Body of pancreas (tissue), 4 donors: ENCODE measurements around the gene HERPUD2.

Experiments used
- POLR2A ChIP-seq, 3 donors: fragments of 450-650 bp; IDR thresholded peaks; one replicate each; pipeline ENCODE4 v1.6.1; 2016; ENCODE audit warnings: antibody characterized with exemption in 3 of 3, mild to moderate bottlenecking in 2 of 3
- TF ChIP-seq, protein P1 (sequence below), 7 experiments: fragments of 450-650 bp in 4 of 7; fragments of 200-600 bp in 3 of 7; sonication (generic) in 3 of 7; IDR thresholded peaks; one replicate each; pipeline ENCODE4 v1.5.1; 2016 to 2019; ENCODE audit warnings: antibody characterized with exemption in 7 of 7

DNA sequence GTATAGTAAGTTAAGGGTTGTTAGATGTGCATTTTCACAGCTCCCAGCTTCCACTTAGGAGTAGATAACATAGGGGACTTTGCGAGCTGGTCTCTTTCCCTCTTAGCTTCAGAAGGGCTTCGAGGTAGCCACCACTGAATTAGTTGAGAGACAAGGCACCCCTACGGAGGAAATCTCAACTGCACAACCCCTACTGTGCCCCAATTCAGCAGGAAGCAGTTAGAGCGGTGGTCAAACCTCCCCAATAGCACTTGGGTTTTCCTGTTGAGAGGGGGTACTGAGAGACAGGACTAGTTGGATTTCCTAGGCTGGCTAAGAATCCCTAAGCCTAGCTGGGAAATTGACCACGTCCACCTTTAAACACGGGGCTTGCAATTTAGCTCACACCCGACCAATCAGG is 1.1 kb upstream of the HERPUD2 start:
- TF ChIP-seq, protein P1, sequence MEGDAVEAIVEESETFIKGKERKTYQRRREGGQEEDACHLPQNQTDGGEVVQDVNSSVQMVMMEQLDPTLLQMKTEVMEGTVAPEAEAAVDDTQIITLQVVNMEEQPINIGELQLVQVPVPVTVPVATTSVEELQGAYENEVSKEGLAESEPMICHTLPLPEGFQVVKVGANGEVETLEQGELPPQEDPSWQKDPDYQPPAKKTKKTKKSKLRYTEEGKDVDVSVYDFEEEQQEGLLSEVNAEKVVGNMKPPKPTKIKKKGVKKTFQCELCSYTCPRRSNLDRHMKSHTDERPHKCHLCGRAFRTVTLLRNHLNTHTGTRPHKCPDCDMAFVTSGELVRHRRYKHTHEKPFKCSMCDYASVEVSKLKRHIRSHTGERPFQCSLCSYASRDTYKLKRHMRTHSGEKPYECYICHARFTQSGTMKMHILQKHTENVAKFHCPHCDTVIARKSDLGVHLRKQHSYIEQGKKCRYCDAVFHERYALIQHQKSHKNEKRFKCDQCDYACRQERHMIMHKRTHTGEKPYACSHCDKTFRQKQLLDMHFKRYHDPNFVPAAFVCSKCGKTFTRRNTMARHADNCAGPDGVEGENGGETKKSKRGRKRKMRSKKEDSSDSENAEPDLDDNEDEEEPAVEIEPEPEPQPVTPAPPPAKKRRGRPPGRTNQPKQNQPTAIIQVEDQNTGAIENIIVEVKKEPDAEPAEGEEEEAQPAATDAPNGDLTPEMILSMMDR (IDR thresholded peaks at IDR 0.05): no peak
- no peak for TF ChIP-seq POLR2A (IDR thresholded peaks at IDR 0.05)
